Measurements from ENCODE around the gene RAPGEF1. TPM values are rescaled to one million over a fixed set of nuclear protein-coding genes. Genes with fewer than 3 reads are reported as not detected.

RAPGEF1 gene
- total and polyA plus RNA-seq, 9 of the 15 experiments (the other 6 are each of a cell fraction or from before 2014, with no cell fraction given) = 0.06 to 44.1 (median 19.9) TPM

DNA sequence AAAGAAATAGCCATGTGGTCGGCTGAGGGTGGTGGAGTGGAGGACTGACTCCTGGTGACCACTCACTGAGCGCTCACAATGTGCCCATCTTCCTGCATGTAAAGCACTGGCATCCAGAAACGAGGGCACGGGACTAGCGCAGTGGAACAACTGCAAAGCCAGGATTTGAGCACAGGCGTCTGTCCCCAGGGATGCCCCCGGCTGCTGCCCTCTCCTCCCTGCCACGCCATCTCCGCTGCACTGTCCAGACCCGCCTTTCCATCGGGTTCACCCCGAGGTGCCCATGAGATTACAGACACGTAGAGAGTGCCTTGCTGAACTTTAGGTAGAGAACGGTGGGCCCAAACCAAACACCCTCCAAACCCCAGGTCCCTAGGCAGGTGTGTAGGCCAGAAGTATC lies 149.9 kb downstream of the RAPGEF1 start:
- Histone ChIP-seq H3K79me2 (ENCODE audit: control insufficient read depth, insufficient read depth, low read length) (no peaks in the 10 kb centered on the region), H3K9me1 (ENCODE audit: control insufficient read depth, insufficient read depth, low read length) (no peaks in the 10 kb centered on the region), H3K4me1 (replicated peaks in 1 of 2; ENCODE audit: control insufficient read depth in 2 of 2, insufficient read depth in 2 of 2, low read length in 2 of 2) (peaks cover 0 to 9% of the 10 kb centered on the region in 2 experiments; a peak in 1 of 5 replicates), H3K27ac (ENCODE audit: extremely low read depth, low read depth, low read length) (no peak overlapping the region), H3K4me3 (no peak overlapping the region), H3K27me3 (ENCODE audit: control insufficient read depth in 2 of 2, insufficient read depth in 2 of 2, low read length in 2 of 2) (no peaks in the 10 kb centered on the region), H3K36me3 (ENCODE audit: control insufficient read depth, insufficient read depth, low read length) (peaks cover 22% of the 10 kb centered on the region; the same call in 2 of the 3 replicates), H2AFZ (ENCODE audit: low read depth, low read length) (no peak overlapping the region), H3K9me3 (replicated peaks; ENCODE audit: control insufficient read depth, insufficient read depth, low read depth, low read length) (no peaks in the 10 kb centered on the region), H3K4me2 (ENCODE audit: insufficient read depth, low read length) (no peak overlapping the region), H4K20me1 (replicated peaks; ENCODE audit: control insufficient read depth, insufficient read depth, low read length) (no peaks in the 10 kb centered on the region), H3K9ac (ENCODE audit: insufficient read depth in 1 of 2, low read depth in 2 of 2, low read length in 2 of 2) (no peak overlapping the region)
- intact Hi-C loops (cut with micrococcal nuclease) = loop anchor here (2.0 kb wide), 1 partner anchor 157 kb away; no protein-coding TSS in a partner anchor
- in situ Hi-C loops (cut with MboI) = loop anchor here (5.0 kb wide), 1 partner anchor 152 kb away; the partner anchor contains the start of gene RAPGEF1
- ATAC-seq (no peak), DNase-seq (ENCODE audit: extremely low read depth in 1 of 4, low spot score in 3 of 4) (no peak), FAIRE-seq (no peak)
- CTCF ChIA-PET (ENCODE audit: low intra/inter-chr PET ratio) = interaction anchor here (1.1 to 4.0 kb wide), 2 partner anchors 151 to 157 kb away, joined by 3 to 79 read pairs; partner anchors contain the start of gene RAPGEF1
- no TSS peak for BruUV-seq (replicated peaks)
- no peak for TF ChIP-seq PCBP2 (IDR thresholded peaks at IDR 0.05; ENCODE audit: low read depth, low read length, poor library complexity, severe bottlenecking)
- TF ChIP-seq HCFC1 (IDR thresholded peaks at IDR 0.05; ENCODE audit: low read depth, low read length) = no peak
- TF ChIP-seq KLF16 (IDR thresholded peaks at IDR 0.05) = no peak
- TF ChIP-seq, protein P1, sequence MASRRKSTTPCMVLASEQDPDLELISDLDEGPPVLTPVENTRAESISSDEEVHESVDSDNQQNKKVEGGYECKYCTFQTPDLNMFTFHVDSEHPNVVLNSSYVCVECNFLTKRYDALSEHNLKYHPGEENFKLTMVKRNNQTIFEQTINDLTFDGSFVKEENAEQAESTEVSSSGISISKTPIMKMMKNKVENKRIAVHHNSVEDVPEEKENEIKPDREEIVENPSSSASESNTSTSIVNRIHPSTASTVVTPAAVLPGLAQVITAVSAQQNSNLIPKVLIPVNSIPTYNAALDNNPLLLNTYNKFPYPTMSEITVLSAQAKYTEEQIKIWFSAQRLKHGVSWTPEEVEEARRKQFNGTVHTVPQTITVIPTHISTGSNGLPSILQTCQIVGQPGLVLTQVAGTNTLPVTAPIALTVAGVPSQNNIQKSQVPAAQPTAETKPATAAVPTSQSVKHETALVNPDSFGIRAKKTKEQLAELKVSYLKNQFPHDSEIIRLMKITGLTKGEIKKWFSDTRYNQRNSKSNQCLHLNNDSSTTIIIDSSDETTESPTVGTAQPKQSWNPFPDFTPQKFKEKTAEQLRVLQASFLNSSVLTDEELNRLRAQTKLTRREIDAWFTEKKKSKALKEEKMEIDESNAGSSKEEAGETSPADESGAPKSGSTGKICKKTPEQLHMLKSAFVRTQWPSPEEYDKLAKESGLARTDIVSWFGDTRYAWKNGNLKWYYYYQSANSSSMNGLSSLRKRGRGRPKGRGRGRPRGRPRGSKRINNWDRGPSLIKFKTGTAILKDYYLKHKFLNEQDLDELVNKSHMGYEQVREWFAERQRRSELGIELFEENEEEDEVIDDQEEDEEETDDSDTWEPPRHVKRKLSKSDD (conservative IDR thresholded peaks at IDR 0.05; ENCODE audit: low read length) = no peak
- TF ChIP-seq TAF15 (IDR thresholded peaks at IDR 0.05; ENCODE audit: low read depth, low read length) = no peak
- TF ChIP-seq NFYB (IDR thresholded peaks at IDR 0.05; ENCODE audit: extremely low read depth, insufficient read length) = no peak
- TF ChIP-seq PHTF2 (CRISPR knock-in tag; IDR thresholded peaks at IDR 0.05) = no peak
- WGBS (ENCODE audit: insufficient coverage, low coverage, missing lambda C conversion rate) = 91% methylated on average over 14 of the region's 14 CpGs
- POLR2A ChIA-PET = interaction anchor here (0.5 to 1.1 kb wide), 2 partner anchors 155 to 354 kb away, joined by 3 read pairs; no protein-coding TSS in a partner anchor
